Epithelial cell of prostate (primary cell): ENCODE measurements around the gene MAPKAPK5.
A peak's percentile ranks its signal among the peaks of the same experiment; 100 is the strongest.
"Not testable (repeated sequence)": the region's sequence is repeated elsewhere in the genome, so short reads cannot be mapped to it uniquely, and the experiment has no call there.

Experiments
- DNase-seq: peaks from one replicate; pipeline ENCODE4 v3.0.0-alpha.2; 2011; ENCODE audit warnings: low read depth, low spot score
- H3K27ac ChIP-seq: fragments of 450-650 bp; 2 replicates; pipeline ENCODE4 v1.5.1; 2017; ENCODE audit warnings: mild to moderate bottlenecking

The MAPKAPK5 gene, protein sequence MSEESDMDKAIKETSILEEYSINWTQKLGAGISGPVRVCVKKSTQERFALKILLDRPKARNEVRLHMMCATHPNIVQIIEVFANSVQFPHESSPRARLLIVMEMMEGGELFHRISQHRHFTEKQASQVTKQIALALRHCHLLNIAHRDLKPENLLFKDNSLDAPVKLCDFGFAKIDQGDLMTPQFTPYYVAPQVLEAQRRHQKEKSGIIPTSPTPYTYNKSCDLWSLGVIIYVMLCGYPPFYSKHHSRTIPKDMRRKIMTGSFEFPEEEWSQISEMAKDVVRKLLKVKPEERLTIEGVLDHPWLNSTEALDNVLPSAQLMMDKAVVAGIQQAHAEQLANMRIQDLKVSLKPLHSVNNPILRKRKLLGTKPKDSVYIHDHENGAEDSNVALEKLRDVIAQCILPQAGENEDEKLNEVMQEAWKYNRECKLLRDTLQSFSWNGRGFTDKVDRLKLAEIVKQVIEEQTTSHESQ

DNA sequence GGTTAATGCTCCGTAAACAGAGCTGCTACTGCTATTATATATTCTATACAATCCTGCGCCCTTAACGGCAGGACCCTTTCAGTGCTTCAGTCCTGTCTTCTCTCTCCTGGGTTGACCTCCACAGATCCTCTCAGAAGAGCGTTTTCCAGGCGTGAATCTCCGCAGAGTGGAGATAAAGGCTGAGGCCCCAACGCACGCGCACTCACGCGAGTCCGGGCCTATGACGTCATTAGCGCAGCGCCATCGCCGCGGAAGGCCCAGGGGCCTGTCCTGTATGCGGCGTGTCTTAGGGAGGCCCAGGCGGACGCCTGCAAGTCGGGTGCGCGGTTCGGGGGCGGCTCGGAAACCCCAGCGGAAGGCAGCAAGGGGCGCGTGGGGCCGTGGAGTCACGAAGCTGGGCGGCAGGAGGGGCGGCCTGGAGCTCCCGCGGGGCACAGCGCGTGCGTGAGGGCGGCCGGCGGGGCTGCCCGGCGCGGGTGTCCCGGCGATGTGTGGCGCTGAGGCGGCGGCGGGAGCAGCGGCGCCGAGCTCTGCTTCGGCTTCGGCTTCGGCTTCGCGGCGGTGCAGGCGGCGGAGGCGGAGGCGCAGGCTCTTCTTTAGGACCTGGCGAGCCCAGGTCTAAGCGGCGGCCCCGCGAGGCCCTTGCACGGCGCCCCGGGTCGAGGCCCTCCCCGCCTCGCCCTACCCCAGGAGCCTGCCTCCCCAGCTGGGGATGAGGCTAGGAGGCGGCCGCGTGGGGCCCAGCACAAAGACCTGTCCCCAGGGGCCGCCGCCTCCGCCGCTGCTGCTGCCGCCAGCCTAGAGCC is at the start of gene MAPKAPK5:
MAPKAPK5 (plus strand) TSS at position 479 of the 806 bp plus-strand sequence. CDS start 506 bp downstream, outside the sequence.
- DNase-seq = peak; percentile 78
- H3K27ac ChIP-seq = peak within 1 kb of the TSS; percentile 88

DNA sequence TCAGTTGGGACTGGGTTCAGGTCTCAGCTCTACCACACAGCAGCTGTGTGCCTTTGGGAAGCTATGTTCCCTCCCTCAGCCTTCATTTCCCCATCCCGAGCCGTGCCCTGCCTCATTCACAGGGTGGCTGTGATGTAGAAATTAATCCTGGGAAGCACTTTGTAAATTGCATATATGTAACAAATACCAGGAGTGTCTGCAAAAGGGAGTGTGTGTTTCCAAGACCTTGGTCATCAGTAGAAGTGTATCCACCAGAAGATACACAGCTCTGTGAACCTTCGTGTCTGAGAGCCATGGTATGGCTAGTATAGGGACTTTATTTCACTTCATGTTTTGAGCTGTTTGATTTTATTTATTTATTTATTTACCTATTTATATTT is 49.2 kb upstream of the MAPKAPK5 start:
- H3K27ac ChIP-seq = no peak overlapping the region
- no peak for DNase-seq

DNA sequence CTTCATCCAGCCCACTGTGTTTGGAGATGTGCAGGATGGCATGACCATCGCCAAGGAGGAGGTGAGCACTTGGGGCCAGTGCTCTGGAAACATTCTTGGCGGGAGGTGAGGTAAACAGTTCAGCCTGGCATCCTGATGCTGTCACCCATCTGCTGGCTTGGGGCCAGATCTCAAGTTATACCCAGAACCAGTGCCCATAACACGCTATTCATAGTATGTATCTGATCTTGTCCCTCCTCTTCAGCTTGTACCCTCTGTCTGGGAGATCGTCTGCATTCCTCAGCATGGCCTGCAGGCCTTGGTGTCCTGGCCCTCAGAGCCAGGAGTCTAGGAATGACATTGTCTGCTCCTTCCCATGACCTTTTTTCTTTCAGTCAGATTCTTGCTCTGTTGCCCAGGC is 43.8 kb upstream of the MAPKAPK5 start:
- H3K27ac ChIP-seq = no peak overlapping the region
- DNase-seq = no peak

DNA sequence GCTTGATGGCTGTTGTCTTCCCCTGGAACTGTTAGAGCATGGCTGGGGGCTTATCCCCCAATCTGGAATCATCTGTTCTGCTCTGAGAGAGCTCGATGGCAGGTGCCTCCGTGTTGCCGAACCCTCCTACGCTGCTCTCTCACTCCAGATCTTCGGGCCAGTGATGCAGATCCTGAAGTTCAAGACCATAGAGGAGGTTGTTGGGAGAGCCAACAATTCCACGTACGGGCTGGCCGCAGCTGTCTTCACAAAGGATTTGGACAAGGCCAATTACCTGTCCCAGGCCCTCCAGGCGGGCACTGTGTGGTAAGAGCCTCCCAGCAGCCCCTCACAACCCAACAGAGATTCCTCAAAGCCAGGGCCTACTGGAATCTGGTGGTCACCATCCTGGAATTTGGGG is 42.3 kb upstream of the MAPKAPK5 start:
- no peak overlapping the region for H3K27ac ChIP-seq
- no peak for DNase-seq

DNA sequence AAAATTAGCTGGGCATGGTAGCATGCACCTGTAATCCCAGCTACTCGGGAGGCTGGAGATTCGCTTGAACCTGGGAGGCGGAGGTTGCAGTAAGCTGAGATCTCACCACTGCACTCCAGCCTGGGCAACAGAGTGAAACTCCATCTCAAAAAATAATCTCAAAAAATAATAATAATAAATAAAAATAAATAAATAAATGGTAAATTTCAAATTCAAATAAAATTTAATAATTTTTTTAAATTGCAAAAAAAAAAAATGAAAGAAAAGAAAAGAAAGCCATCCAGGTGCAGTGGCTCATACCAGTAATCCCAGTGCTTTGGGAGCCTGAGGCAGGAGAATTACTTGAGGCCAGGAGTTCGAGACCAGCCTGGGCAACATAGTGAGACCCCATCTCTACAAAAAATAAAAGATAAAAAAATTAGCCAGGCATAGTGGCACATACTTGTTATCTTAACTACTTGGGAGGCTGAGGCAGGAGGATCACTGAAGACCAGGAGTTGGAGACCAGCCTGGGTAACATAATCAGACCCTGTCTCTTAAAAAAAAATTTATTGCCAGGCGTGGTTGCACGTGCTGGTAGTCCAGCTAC is 38.9 kb upstream of the MAPKAPK5 start:
- no peak for DNase-seq
- H3K27ac ChIP-seq = no peak overlapping the region

DNA sequence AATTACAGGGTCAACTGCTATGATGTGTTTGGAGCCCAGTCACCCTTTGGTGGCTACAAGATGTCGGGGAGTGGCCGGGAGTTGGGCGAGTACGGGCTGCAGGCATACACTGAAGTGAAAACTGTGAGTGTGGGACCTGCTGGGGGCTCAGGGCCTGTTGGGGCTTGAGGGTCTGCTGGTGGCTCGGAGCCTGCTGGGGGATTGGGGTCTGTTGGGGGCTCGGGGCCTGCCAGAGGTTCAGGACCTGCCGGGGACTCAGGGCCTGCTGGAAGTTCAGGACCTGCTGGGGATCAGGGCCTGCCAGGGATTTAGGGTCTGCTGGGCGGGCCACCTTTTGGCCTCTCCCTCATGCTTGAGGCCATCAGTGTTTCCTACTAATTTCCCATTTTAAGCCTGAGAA is 38.2 kb upstream of the MAPKAPK5 start:
- no peak for DNase-seq
- no peak overlapping the region for H3K27ac ChIP-seq

DNA sequence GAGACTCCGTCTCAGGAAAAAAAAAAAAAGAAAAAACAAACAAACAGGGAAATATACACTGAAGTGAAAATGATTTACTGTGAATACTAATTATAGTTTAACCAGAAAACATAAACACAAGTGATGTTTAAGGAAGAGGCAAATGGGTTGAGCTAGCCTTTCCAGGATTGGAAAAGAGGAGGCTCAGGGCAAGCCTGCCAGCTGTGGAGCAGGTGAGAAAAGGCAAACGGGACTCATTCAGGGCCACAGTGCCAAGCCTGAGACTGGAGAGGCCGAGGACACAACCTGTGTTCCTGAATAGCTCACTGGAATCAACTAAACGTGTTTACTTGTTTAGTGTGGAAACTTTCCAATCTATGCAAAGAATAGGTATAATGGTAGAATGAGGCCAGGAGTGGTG is 35.7 kb upstream of the MAPKAPK5 start:
- no peak for DNase-seq
- H3K27ac ChIP-seq = no peak overlapping the region

DNA sequence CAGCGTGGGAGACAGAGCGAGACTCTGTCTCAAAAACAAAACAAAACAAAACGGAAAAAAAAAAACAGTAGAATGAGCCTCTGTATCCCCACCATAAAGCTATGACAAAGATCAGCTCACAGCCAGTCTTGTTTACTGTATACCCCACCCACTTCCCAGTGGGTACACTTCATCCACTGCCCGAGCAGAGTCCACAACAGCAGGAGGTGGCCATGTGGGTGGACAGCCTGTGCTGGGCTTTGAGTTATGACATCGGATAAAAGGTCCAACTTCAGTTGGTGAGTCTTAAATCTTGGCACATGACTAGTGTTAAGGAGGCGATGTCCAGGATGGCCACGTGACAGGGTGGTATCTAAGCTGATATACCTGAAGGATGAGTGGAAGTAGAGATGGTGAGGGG is 34.8 kb upstream of the MAPKAPK5 start:
- DNase-seq = no peak
- no peak overlapping the region for H3K27ac ChIP-seq

DNA sequence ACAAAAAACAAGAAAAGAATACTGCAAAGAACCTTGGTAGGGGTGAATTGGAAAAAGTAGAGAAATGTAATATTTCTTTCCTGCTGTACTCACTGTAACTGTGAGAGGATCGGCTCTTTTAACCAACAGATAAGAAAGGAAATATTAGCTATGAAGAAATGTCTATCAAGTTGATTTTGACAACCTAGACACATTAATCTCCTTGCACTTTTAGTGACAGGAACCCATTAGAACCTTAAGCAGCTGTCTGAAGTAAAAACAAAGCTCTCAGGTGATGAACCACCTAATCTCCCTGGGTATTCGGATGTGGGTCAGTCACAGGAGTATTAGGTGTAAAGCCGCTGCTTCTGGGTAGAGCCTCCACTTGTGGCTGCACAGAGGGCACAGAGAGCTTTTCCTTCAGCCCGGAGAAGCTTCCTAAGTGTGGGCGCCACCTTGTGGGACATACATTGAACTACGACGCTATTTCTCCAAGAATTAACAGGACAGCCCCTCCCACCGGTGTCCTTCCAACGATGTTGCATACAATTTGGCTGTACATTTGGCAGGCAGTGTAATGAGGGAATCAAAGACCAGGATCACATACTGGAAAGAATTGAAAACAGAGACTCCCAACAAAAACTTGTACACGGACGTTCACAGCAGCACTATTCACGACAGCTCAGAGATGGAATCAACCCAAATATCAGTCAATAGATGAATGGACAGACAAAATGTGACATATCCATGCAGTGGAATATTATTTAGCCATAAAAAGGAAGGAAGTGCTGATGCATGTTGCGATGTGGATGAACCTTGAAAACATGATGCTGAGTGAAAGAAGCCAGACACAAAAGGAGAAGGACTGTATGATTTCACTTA is 28.9 kb upstream of the MAPKAPK5 start:
- DNase-seq = peak; percentile 22

DNA sequence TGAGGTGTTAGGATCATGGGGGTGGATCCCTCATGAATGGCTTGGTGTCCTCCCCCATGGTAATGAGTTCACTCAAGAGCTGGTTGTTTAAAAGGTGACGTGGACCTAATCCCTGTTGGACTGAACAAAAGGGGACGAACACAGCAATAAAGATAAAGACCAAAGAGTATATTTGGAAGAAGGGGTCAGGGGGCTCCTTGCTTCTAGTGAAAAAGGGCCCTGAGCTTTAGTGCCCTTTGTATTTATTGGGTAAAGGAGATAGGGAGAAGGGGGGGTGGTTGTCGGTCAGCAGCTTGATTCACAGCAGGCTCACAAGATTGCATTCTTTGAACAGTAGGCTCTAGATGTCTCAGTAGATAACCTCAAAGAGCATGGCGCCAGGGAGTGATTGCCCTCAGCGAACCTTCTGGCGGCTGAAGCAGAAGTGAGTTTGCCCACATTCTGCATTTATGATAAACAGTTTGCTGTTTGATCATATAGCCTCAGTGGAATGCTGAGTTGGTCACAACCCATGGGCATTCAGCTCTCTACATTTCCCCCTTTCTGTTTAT is 25.9 kb upstream of the MAPKAPK5 start:
- no peak overlapping the region for H3K27ac ChIP-seq
- DNase-seq = no peak

More for the DNA sequence above, 28.9 kb upstream of the MAPKAPK5 start:
- no peak overlapping the region for H3K27ac ChIP-seq

DNA sequence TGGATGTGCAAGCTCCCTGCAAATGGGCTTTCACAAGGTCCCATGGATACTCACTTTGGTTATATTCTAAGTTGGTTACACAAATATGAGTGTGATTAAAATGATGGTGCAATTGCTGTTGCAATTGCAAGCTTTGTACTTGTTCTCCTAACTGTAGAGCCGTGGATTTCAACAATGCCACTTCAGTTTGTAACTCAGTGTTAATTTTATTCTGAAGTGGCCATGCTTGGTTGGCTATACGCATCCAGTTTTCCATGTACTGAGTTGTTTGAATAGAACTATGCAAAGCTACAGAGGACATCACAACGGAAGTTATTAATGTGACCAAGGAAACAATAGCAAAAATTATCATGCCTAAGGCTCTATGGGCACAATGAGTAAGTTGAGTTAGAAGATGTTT is 25.1 kb upstream of the MAPKAPK5 start:
- not testable (repeated sequence) for DNase-seq, H3K27ac ChIP-seq

DNA sequence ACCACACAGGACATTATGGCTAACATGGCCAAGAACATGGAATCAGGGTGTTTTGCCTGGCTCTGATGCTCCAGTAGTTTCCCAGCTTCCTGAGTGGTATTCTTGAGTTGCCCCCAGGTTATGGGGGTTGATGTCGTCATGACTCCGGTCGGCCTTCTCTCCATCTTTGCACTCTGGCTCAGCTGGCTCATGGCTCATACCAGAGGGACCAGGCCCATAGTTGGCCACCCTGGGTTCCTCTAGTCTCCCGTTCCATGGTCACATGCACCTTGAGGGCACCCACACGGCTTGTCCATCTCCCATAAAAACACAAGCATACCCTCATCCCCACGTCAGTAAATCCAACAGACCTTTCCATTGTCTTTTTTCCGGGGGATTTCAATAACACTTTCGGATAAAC is 23.7 kb upstream of the MAPKAPK5 start:
- DNase-seq = no peak
- H3K27ac ChIP-seq = no peak overlapping the region

DNA sequence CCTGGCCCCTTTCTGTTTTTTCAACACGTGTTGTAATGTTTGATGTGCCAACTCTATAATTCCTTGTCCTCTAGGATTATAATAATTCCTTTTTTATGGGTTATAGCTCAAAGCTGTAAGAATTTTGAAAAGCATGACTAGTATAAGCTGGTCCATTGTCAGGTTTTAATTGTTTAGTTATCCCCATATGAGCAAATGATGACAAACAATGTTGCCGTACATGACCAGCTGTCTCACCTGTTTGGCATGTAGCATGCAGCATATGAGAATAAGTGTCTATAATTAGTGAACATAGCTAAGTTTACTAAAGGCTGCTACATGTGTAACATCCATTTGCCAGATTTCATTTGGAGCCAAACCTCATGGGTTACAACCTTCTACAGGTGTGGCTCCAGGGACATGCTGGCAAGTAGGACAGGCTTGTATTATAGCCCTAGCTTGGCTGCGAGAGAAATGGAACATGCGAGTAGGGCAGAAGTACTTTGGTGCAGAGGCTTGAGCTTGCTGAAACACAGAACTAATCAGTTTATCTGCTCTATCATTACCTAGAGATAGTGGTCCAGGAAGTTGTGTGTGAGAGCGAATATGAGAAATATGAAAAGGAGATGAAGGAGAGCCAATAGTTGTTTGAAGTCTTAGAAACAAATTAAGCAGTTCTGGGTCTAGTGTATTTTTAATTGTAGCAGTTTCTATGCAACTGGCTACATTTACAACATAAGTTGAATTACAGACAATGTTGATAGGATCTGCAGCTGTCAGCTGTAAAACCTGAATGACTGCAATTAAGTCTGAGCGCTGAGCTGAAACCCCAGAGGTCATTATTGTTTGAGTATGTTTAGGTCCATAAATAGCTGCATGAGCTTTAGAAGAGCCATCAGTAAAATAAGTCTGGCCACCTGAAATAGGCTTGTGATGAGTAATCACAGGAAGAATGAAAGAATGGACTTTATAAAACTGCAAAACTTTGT is 22.6 kb upstream of the MAPKAPK5 start:
- peak overlapping the region; percentile 5 for H3K27ac ChIP-seq
- DNase-seq = peak; percentile 20

DNA sequence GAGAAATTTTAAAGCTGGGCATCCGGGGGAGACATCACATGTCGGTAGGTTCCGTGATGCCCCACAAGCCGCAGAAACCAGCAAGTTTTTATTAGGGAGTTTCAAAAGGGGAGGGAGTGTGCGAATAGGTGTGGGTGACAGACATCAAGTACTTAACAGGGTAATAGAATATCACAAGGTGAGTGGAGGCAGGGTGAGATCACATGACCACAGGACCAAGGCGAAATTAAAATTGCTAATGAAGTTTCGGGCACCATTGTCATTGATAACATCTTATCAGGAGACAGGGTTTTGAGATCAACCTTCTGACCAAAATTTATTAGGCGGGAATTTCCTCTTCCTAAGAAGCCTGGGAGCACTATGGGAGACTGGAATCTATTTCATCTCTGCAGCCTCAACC is 21.2 kb upstream of the MAPKAPK5 start:
- DNase-seq = not testable (repeated sequence)

DNA sequence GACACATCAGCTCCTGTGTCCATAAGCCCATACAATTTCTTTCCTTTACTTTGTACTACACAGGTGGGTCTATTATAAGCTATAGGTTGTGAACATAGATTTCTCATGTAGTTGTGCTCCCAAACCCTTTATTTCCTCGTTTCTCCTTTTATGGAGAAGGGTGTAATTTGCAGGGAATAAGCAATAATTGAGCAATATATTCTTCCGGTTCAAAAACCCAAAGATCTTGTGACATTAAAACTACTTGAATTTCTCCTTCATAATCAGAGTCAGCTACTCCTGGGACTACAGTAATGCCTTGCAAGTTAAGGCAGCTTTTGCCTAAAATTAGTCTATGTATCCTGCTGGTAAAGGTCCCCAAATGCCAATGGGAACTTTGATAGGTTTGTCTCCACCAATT is 19.1 kb upstream of the MAPKAPK5 start:
- H3K27ac ChIP-seq = no peak overlapping the region
- DNase-seq = no peak

More for the DNA sequence above, 21.2 kb upstream of the MAPKAPK5 start:
- not testable (repeated sequence) for H3K27ac ChIP-seq

DNA sequence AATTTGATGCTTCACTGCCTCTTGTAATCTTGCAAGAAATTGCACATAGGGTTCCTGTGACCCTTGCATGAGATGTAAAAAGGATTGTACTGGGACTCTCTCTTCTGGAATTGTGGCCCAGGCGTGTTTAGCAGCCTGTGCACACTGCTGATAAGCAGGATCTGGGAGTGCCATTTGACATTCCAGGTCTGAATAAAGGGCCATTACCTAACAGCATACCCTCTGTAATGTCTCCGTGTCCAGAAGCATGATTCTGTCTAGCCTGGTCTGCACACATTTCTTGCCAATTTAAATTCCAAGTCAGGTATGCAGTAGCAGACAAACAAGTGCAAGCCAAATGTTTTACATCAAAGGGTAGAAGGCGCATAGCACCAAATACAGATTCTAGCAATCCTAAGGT is 18.1 kb upstream of the MAPKAPK5 start:
- no peak for DNase-seq
- no peak overlapping the region for H3K27ac ChIP-seq

DNA sequence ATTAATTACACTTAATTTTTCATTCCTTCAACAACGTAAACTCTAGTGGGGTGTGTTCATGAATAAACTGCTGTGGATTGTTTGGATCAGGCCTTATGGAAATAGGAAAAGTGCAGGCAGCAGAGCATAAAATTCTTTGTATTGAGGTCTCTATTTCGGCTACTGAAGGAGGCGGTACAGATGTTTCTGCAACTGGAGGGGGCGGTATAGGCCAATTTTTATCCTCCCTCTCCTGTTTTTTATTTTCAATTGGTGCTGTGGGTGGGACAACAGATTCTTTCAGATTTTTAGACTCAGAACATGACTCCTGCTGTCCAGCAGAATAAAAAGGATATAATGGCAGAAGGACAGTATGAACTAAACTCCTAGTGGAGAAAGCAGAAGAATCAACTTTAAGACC is 17.7 kb upstream of the MAPKAPK5 start:
- DNase-seq, H3K27ac ChIP-seq: not testable (repeated sequence)

DNA sequence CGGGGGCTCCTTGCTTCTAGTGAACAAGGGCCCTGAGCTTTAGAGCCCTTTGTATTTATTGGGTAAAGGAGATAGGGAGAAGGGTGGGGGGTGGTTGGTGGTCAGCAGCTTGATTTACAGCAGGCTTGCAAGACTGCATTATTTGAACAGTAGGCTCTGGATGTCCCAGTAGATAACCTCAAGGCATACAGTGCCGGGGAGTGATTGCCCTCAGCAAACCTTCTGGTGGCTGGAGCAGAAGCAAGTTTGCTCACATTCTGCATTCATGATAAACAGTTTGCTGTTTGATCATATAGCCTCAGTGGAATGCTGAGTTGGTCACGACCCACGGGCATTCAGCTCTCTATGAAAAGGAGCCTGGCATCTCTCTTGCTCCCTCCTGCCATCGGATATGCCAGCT is 16.5 kb upstream of the MAPKAPK5 start:
- DNase-seq = no peak
- H3K27ac ChIP-seq = no peak overlapping the region

DNA sequence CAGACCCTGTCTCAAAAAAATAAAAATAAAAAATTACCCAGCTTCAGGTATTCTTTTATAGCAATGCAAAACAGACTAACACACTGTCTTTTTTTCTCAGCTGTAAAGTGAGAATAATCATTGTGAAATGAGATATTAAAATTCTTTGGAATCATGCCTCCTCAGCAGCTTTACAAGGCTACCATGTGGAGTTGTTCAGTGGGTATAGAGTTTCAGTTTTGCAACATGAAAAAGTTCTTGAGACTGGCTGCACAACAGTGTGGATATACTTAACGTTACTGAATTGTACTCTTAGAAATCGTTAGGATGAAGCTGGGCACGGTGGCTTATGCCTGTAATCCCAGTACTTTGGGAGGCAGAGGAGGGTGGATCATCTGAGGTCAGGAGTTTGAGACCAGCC is 15.7 kb upstream of the MAPKAPK5 start:
- DNase-seq = no peak
- H3K27ac ChIP-seq = no peak overlapping the region
